Endothelial cell of umbilical vein (primary cell): ENCODE data around the gene KCNJ12. TPM values are rescaled to one million over a fixed set of nuclear protein-coding genes. Genes with fewer than 3 reads are reported as not detected.

ENCODE experiments used
- BruUV-seq: library from RNA; stranded (reverse); fragments of 400-500 nt; replicated peaks from 2 replicates; lab custom pipeline; 2021; lab: Mats Ljungman, UMichigan
- CTCF ChIA-PET: fragments of 300-600, 350-600 bp; sonication (Branson Sonifier 250); formaldehyde crosslinking; loops from one replicate; lab custom pipeline; 2021; ENCODE audit warnings: antibody characterized with exemption, inconsistent platforms; lab: Charles Lee
- POLR2A ChIA-PET: fragments of 300-600, 350-600 bp; sonication (Branson Sonifier 250); formaldehyde crosslinking; loops from one replicate; lab custom pipeline; 2021; ENCODE audit warnings: antibody characterized with exemption, inconsistent platforms; lab: Charles Lee
- DNase-seq: peaks from one replicate; pipeline ENCODE4 v3.0.0-alpha.2; 2011; ENCODE audit warnings: low read depth, low spot score
- FAIRE-seq: peaks from 2 replicates; lab custom pipeline; 2011; peaks lifted over from hg19 to GRCh38; lab: Jason Lieb, UNC
- H2AFZ ChIP-seq: 2 replicates; pipeline ENCODE4 v1.6.0; 2012; ENCODE audit warnings: low read depth, low read length, control low read depth, inconsistent platforms
- H3K27ac ChIP-seq: 2 replicates; pipeline ENCODE4 v1.5.1; 2011; ENCODE audit warnings: low read depth, mild to moderate bottlenecking, control low read depth, low read length, moderate library complexity; ENCODE audit not compliant: insufficient read depth
- H3K27me3 ChIP-seq, 2 experiments: 2 replicates each; pipeline versions ENCODE4 v1.6.0 to v1.6.1; 2011; ENCODE audit warnings: low read length in 2 of 2, mixed read lengths in 1 of 2; ENCODE audit not compliant: control insufficient read depth in 2 of 2, insufficient read depth in 2 of 2
- H3K36me3 ChIP-seq, 2 experiments: 2 replicates in 1 of 2; 3 replicates in 1 of 2; pipeline ENCODE4 v1.5.1; 2011; ENCODE audit warnings: low read length in 2 of 2, mild to moderate bottlenecking in 1 of 2, moderate library complexity in 1 of 2; ENCODE audit not compliant: control insufficient read depth in 2 of 2, insufficient read depth in 2 of 2; ENCODE audit errors: extremely low read depth in 1 of 2
- H3K4me1 ChIP-seq: 3 replicates; pipeline ENCODE4 v1.5.1; 2011; ENCODE audit warnings: mild to moderate bottlenecking, low read length; ENCODE audit not compliant: control insufficient read depth, insufficient read depth; ENCODE audit errors: extremely low read depth
- H3K4me2 ChIP-seq: 2 replicates; pipeline ENCODE4 v1.6.1; 2011; ENCODE audit warnings: low read length, control low read depth, mixed read lengths; ENCODE audit not compliant: insufficient read depth
- H3K4me3 ChIP-seq, 3 experiments: fragments of 200-600 bp in 1 of 3; sonication (generic), shearing (Covaris generic) in 1 of 3; replicated peaks in 1 of 3; 2 replicates each; pipeline ENCODE4 v1.5.1; 2011 to 2016; ENCODE audit warnings: control low read depth in 3 of 3, low read length in 3 of 3, mild to moderate bottlenecking in 2 of 3, inconsistent platforms in 1 of 3, low read depth in 1 of 3, moderate library complexity in 1 of 3; ENCODE audit not compliant: insufficient read depth in 1 of 3
- H3K79me2 ChIP-seq: 2 replicates; pipeline ENCODE4 v1.6.0; 2012; ENCODE audit warnings: low read length, inconsistent platforms; ENCODE audit not compliant: control insufficient read depth, insufficient read depth
- H3K9ac ChIP-seq: replicated peaks from 2 replicates; pipeline ENCODE3; 2011; ENCODE audit warnings: low read length, control low read depth; ENCODE audit not compliant: insufficient read depth; ENCODE audit errors: extremely low read depth
- H3K9me1 ChIP-seq: replicated peaks from 3 replicates; pipeline ENCODE4 v1.6.0; 2011; ENCODE audit warnings: mild to moderate bottlenecking, low read length; ENCODE audit not compliant: control insufficient read depth, insufficient read depth; ENCODE audit errors: extremely low read depth
- H3K9me3 ChIP-seq: replicated peaks from 2 replicates; pipeline ENCODE4 v1.5.1; 2012; ENCODE audit warnings: low read length, inconsistent platforms; ENCODE audit not compliant: control insufficient read depth, insufficient read depth
- H4K20me1 ChIP-seq: replicated peaks from 2 replicates; pipeline ENCODE3; 2011; ENCODE audit warnings: mild to moderate bottlenecking, low read length; ENCODE audit not compliant: control insufficient read depth, insufficient read depth; ENCODE audit errors: extremely low read depth
- EZH2 ChIP-seq: IDR thresholded peaks from 2 replicates; pipeline ENCODE4 v1.6.1; 2012; ENCODE audit warnings: borderline replicate concordance, low read depth, mild to moderate bottlenecking, moderate library complexity, low read length, inconsistent platforms; ENCODE audit not compliant: severe bottlenecking
- FOS ChIP-seq: IDR thresholded peaks from 2 replicates; pipeline ENCODE4 v1.6.1; 2011; ENCODE audit warnings: mild to moderate bottlenecking, low read length, moderate library complexity, borderline replicate concordance; ENCODE audit not compliant: insufficient read depth
- GATA2 ChIP-seq: IDR thresholded peaks from 2 replicates; pipeline ENCODE4 v1.7.0; 2011; ENCODE audit warnings: low read depth, mild to moderate bottlenecking, moderate library complexity, mixed read lengths, low read length; ENCODE audit not compliant: insufficient read length, insufficient read depth
- MYC ChIP-seq: IDR thresholded peaks from one replicate; pipeline ENCODE4 v1.6.1; 2011; ENCODE audit warnings: mild to moderate bottlenecking, low read depth, low read length
- POLR2AphosphoS5 ChIP-seq: IDR thresholded peaks from 2 replicates; pipeline ENCODE4 v1.6.1; 2012; ENCODE audit warnings: low read depth, mild to moderate bottlenecking, control low read depth, low read length, moderate library complexity; ENCODE audit not compliant: insufficient read depth
- dilution Hi-C: fragments of 300-500 bp; cut with MboI; formaldehyde crosslinking; loops from one replicate; pipeline ENCODE4 v1.15.0; 2019; ENCODE audit warnings: low sequenced_read_pairs; ENCODE audit not compliant: extremely low pct_ligation_motif_present
- intact Hi-C: fragments of 100-400 bp; cut with micrococcal nuclease; formaldehyde crosslinking; loops from one replicate; pipeline ENCODE4 v1.10.0; 2022
- polyA plus RNA-seq, 4 experiments: library from polyadenylated mRNA; depleted of rRNA in 3 of 4; stranded (reverse) in 3 of 4; unstranded in 1 of 4; fragments of >200 nt; gene quantifications; 2 replicates each; pipeline versions ENCODE4 v1.2.1 to v1.2.3, GENCODE V29; 2011 to 2012; ENCODE audit warnings: missing spikeins in 1 of 4
- total RNA-seq: library from RNA; stranded (reverse); gene quantifications from 2 replicates; pipeline ENCODE4 v1.2.3, GENCODE V29; 2021
- TF ChIP-seq, protein P1 (sequence below), 2 donors: IDR thresholded peaks; 1 replicate in 1 of 2; 2 replicates in 1 of 2; pipeline ENCODE4 v1.5.1; 2011; ENCODE audit warnings: low read length in 2 of 2, mild to moderate bottlenecking in 2 of 2, moderate library complexity in 2 of 2, control low read depth in 1 of 2, inconsistent platforms in 1 of 2, low read depth in 1 of 2; ENCODE audit not compliant: insufficient read depth in 1 of 2; ENCODE audit errors: extremely low read depth in 1 of 2
- TF ChIP-seq, protein P2 (sequence below): IDR thresholded peaks from 2 replicates; pipeline ENCODE4 v1.6.1; 2011; ENCODE audit not compliant: insufficient read depth, insufficient read length

Gene KCNJ12
- total and polyA plus RNA-seq, 2 donors (not counting 3 experiments of a cell fraction or from before 2014, with no cell fraction given): 0.19 to 0.44 TPM

DNA sequence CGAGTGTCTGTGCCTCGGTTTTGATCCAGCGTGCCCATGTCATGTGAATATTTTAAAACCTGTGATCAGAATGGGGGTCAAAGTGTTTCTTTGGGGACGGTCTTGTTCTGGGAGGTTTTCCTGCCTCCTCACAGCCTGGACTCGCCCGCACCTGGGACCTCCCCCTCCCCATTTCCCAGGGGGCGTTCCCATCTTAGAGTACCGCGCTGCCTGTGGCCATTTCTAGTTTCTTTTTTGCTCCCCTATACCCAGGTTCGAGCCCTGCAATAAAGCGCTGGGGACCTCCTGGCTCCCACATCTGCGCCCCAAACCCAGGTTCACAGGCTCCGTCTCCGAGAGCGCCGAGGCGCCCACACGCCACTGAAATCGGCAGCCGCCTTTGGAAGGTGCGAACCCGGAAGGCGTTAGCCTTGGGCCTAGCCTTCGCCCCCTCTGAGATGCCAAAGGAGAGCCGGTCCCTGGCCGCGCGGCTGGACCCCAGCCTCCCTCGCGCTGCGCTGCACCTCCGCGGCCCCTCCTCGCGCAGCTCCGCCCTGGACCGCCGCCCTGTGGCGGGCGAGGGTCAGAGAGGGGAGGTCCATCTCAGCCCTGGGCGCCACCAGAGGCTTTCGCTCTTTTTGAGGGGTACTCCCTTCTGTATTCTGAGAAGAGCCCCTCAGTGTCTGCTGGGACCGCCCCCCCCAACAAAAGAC is 1.7 kb downstream of the KCNJ12 start:
- no TSS peak for BruUV-seq
- Histone ChIP-seq H3K4me3 (no peak overlapping the region), H3K9me3 (no peaks in the 10 kb centered on the region), H3K9ac (no peak overlapping the region), H3K9me1 (no peaks in the 10 kb centered on the region), H3K4me2 (no peak overlapping the region), H3K36me3 (no peaks in the 10 kb centered on the region), H2AFZ (no peak overlapping the region), H4K20me1 (no peaks in the 10 kb centered on the region), H3K4me1 (peaks cover 6% of the 10 kb centered on the region), H3K79me2 (no peaks in the 10 kb centered on the region), H3K27me3 (peaks cover 6% of the 10 kb centered on the region in 2 experiments), H3K27ac (no peak overlapping the region)
- TF ChIP-seq MYC (no peak), FOS (no peak), EZH2 (no peak), POLR2AphosphoS5 (no peak), GATA2 (no peak)
- TF ChIP-seq, protein P1, sequence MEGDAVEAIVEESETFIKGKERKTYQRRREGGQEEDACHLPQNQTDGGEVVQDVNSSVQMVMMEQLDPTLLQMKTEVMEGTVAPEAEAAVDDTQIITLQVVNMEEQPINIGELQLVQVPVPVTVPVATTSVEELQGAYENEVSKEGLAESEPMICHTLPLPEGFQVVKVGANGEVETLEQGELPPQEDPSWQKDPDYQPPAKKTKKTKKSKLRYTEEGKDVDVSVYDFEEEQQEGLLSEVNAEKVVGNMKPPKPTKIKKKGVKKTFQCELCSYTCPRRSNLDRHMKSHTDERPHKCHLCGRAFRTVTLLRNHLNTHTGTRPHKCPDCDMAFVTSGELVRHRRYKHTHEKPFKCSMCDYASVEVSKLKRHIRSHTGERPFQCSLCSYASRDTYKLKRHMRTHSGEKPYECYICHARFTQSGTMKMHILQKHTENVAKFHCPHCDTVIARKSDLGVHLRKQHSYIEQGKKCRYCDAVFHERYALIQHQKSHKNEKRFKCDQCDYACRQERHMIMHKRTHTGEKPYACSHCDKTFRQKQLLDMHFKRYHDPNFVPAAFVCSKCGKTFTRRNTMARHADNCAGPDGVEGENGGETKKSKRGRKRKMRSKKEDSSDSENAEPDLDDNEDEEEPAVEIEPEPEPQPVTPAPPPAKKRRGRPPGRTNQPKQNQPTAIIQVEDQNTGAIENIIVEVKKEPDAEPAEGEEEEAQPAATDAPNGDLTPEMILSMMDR (IDR thresholded peaks at IDR 0.05; ENCODE audit: extremely low read depth in 1 of 2, insufficient read depth in 1 of 2, low read depth in 1 of 2, low read length in 2 of 2): no peak
- TF ChIP-seq, protein P2, sequence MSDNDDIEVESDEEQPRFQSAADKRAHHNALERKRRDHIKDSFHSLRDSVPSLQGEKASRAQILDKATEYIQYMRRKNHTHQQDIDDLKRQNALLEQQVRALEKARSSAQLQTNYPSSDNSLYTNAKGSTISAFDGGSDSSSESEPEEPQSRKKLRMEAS: no peak
- FAIRE-seq: no peak
- DNase-seq: no peak
- dilution Hi-C loops: no loop called here
- ChIA-PET CTCF (interaction anchor here (1.2 to 2.0 kb wide), 2 partner anchors 10 to 134 kb away, joined by 3 to 4 read pairs; no protein-coding TSS in a partner anchor), POLR2A (no interaction called here)
- intact Hi-C loops: loop anchor here (2.0 to 5.0 kb wide), 2 partner anchors 97 to 134 kb away; no protein-coding TSS in a partner anchor
